NCI-H1694 (cell line): Measurements from ENCODE around the gene IFNL4.
"Not testable (repeated sequence)": the region's sequence is repeated elsewhere in the genome, so short reads cannot be mapped to it uniquely, and the experiment has no call there.

Experiments
- DNase-seq: peaks from one replicate; lab custom pipeline; 2025; lab: John Stamatoyannopoulos, UW

Gene IFNL4

DNA sequence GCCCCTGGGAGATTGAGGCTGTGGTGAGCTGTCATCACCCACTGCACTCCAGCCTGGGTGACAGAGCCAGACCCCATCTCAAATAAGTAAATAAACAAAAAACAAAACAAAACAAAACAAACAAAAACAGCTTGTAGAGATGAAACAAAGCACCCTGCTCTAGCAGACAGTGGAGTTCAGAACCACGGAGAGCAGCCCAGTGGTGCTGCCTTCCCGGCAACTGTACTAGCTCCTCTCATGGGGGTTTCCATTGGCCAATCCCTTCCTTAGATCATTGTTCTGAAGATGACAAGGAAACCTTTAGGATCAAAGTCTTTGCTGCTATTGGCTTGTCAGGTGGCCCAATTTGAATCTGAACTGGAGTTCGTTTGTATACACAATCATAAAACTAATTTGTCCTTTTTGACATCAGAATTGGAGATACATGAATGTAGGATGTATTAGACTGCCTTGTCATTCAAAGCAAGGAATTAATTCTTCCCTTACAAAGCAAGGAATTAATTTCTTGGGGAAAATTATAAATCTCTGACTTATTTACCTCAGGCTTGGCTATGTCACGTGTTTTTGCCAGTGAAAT lies 24.9 kb downstream of the IFNL4 start:
- no peak for DNase-seq

DNA sequence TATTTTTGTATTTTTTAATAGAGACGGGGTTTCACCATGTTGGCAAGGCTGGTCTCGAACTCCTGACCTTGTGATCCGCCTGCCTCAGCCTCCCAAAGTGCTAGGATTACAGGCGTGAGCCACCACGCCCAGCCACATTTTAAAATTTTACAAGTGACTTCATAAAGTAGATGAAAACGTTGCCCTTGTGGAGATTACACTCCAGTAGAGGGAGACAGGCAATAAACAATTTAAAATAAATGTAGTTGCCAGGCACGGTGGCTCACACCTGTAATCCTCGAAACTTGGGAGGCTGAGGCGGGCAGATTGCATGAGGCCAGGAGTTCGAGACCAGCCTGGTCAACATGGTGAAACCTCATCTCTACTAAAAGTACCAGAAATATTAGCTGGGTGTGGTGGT lies 29.5 kb downstream of the IFNL4 start:
- DNase-seq = not testable (repeated sequence)

- DNase-seq = no peak
These were observed 30.2 kb downstream of the IFNL4 start for GRCh38 chr19:39218230-39219007.

GRCh38 chr19:39217094-39217493 lies 31.6 kb downstream of the IFNL4 start:
- no peak for DNase-seq

GRCh38 chr19:39215323-39215722 lies 33.3 kb downstream of the IFNL4 start:
- DNase-seq = not testable (repeated sequence)

DNA sequence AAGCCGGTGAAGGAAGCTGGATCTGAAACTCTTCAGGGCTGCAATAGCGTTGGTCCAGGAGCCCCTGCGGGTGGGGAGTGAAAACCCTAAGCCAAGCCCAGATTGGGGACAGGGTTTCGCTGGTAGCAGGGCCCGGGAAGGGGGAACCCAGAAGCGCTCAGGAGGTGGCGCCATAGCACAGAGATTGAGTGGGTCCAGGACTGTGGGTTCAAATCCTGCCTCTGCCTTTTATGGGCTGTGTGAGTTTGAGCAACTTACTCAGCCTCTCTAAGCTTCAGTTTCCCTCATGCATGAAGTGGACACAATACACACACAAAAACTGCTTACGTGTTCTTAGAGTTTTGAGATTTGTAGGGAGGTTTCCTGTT lies 36.3 kb downstream of the IFNL4 start:
- DNase-seq = no peak

DNA sequence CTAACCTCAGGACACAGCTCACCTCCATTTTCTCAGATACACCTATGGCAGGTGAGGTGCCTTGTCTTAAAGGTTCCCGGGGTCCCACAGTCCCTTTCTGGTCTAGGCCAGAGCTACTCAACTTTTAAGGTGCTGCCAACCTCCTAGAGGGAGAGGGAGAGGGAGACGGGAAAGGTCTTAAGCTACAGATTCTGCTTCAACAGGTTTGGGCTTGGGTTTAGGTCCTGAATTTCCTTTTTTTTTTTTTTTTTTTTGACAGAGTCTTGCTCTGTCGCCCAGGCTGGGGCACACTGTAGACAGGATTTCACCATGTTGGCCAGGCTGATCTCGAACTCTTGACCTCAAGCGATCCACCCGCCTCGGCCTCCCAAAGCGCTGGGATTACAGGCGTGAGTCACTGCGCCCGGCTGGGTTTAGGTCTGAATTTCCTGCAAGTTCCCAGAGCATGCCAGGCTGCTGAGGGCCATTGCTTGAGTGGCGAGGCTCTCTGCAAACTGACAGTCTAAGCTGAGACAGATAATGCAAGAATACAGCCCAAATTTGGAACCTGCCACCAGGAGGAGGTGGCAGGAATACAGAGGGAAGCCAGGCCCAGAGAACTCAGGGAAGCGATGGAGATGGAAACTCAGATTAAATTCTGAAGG lies 36.8 kb downstream of the IFNL4 start:
- DNase-seq = no peak

DNA sequence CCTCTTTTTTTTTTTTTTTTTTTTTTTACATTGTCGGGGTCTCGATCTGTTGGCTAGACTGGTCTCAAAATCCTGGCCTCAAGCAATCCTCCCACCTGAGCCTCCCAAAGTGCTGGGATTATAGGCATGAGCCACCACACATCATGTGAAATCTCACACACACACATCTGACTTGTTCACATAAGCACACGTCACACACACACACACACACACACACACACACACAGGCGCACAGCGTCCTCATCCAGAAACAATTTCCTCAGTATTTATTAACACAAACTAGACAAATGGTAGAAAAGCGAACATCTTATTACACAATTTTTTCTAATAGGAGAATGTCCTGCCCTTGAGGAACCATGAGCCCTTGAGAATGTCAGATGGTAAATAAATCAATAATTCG lies 39.5 kb downstream of the IFNL4 start:
- no peak for DNase-seq

- DNase-seq = no peak
These were observed 40.4 kb downstream of the IFNL4 start for GRCh38 chr19:39208175-39208795.

GRCh38 chr19:39207293-39207836 lies 41.3 kb downstream of the IFNL4 start:
- no peak for DNase-seq

DNA sequence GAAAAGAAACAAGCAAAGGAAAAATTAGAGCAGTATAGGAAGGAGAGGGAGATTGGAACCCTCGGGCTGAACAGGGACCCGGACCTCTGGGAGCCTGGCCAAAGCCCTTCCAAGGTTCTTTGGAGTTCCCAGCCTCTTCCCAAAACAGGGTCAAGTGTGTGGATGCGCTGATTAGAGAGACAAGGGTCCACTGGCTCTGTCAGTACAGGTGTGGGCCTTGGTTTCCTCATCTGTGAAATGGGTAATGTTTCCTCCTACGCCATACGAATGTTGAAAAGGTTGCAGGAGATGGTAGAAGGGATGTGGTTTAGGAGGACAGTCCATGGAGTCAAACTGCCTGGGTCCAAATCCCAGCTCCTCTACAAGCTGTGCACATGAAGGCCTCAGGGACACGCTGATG lies 42.5 kb downstream of the IFNL4 start:
- DNase-seq = no peak

DNA sequence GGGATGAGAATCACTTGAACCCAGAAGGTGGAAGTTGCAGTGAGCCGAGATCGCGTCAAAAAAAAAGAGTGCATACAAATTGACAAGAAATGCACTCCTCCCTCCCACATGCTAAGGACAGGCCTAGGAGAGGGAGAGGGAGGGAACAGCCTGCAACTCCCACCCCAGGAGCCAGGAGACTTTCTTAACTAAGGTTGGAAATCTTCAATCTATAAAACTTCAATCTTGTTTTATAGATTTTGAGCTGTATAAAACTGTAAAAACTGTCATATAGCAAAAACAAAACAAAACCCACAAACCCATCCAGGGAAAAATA lies 43.2 kb downstream of the IFNL4 start:
- DNase-seq = no peak

- DNase-seq = no peak
These were observed 45.0 kb downstream of the IFNL4 start, which contains the start of gene SYCN for GRCh38 chr19:39203372-39204341. Gene SYCN (minus strand): TSS chr19:39204263. CDS start chr19:39204254, 9 bp downstream.

DNA sequence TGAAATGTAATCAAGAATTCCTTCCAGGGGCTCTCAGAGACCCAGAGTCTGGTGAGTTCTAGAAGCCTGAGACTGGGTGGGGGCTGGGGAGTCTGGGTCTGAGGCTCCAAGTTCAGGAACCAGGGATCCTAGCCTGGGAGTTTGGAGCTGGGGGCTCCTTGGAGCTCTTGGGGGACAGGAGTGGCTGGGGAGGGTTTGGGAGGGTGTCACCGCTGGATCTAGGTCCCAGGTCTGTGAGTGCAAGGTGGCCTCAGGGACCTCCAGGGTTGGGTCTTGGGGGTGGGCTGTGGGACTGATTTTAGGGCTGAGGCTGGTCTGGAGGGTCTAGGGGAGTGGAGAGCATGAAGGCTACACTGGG lies 45.7 kb downstream of the IFNL4 start:
- no peak for DNase-seq

- DNase-seq = peak; percentile 52
These were observed 47.9 kb downstream of the IFNL4 start for GRCh38 chr19:39200803-39201115.

GRCh38 chr19:39200066-39200802 lies 48.4 kb downstream of the IFNL4 start:
- DNase-seq = no peak

- DNase-seq = no peak
These were observed 49.6 kb downstream of the IFNL4 start for GRCh38 chr19:39199025-39199424.

- DNase-seq = no peak
These were observed 50.8 kb downstream of the IFNL4 start for GRCh38 chr19:39197808-39198207.

GRCh38 chr19:39196860-39197562 lies 51.6 kb downstream of the IFNL4 start, which contains the start of gene NCCRP1:
Gene NCCRP1 (plus strand): TSS chr19:39196964. CDS start chr19:39196983, 19 bp downstream.
- DNase-seq = no peak

DNA sequence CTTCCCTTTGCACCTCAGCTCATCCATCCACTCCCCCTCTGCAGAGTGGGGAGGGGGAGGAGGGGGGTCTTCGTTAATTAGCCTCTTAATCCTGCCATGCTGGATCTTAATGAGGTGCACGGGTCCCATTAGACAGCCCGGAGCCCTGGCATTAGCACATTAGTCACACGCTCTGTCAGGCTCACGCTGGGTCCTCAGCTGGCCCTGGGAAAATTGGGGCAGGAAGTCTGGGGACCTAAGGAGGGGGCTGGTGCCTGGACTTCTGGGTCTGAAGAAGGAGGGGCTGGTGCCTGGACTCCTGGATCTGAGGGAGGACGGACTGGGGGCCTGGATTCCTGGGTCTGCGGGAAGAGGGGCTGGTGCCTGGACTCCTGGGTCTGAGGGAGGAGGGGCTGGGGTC lies 52.3 kb downstream of the IFNL4 start:
- no peak for DNase-seq
